Hepatic stellate cell (primary cell): Measurements from ENCODE around the gene MYPN.
A peak's percentile ranks its signal among the peaks of the same experiment; 100 is the strongest.
"Not testable (repeated sequence)": the region's sequence is repeated elsewhere in the genome, so short reads cannot be mapped to it uniquely, and the experiment has no call there.

Experiments used
- DNase-seq: peaks from one replicate; pipeline ENCODE4 v3.0.0; 2011; ENCODE audit warnings: low spot score

Gene MYPN

DNA sequence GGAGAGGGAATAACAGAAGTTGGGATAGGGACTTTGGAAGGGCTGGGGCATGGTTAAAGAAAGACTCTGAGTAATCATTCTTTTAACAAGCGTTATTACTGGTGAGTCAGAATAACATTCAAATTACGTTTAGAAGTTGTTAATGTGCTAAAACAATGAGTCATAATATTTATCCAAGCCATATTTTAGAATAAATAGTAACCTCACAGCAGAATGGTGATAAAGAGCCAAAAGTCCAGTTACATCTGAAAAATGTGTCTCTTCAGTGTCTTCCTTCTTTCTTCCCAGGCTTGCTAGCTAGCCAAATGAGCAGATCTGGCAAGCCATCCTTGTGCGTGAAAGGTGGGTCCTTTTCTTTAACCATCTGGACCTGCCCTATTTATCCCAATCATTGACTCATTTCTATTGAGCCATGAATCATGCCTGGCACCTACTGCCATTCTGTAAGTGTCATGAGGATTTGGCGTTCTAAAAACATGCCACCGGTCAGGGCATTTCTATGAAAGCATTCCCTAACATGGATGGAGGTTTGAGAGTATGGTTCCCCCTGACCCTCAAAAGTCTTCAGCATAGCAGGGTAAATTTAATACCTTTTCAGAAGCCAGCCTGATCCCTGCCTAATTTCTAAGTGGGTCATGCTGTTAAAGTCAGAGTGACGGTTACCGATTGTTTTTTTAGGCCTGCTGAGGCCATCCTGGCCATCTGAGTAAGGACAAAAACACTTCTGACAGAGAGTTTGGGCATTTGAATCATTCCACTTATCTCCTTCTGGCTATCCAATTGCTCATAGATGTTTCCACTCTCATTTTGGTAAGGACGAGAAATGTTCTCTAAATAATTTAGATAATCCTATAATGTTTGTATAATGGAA lies 26.9 kb downstream of the MYPN start:
- DNase-seq = peak; percentile 73

DNA sequence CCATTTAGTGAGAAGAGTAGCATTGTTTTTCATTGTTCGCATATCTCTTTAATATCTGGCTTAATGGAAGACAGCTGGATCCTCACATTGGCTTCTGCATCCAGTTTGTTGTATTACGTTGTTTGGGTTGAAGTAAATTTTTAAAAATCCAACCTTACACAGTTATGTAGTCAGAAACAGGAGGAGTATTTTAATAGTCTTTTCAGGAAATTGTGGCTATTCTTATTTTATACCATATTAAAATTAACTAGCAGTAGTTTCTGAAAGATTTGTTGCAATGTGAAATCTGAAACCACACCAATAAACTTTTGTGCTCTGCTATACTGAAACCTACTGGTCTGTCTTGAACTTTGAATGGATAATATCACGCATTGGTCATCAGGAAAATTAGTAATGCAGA lies 27.9 kb downstream of the MYPN start:
- no peak for DNase-seq

DNA sequence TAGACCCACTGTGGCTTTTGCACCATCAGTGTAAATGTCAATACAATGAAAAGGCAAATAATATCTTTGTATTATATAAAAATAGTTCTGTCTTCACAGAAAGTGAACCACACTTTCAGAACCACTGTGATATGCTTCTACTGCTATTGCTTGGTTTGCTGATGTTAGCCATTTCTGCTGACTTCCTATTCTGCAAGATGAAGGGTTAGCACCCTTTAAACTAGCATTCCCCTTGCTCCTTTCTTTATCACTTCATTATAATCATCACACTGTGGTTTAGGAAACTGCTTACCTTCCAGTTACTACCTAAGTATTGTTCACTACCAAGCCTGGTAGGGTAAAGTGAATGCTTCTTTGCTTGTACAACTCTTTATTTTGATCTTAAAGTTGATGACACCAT lies 29.2 kb downstream of the MYPN start:
- no peak for DNase-seq

DNA sequence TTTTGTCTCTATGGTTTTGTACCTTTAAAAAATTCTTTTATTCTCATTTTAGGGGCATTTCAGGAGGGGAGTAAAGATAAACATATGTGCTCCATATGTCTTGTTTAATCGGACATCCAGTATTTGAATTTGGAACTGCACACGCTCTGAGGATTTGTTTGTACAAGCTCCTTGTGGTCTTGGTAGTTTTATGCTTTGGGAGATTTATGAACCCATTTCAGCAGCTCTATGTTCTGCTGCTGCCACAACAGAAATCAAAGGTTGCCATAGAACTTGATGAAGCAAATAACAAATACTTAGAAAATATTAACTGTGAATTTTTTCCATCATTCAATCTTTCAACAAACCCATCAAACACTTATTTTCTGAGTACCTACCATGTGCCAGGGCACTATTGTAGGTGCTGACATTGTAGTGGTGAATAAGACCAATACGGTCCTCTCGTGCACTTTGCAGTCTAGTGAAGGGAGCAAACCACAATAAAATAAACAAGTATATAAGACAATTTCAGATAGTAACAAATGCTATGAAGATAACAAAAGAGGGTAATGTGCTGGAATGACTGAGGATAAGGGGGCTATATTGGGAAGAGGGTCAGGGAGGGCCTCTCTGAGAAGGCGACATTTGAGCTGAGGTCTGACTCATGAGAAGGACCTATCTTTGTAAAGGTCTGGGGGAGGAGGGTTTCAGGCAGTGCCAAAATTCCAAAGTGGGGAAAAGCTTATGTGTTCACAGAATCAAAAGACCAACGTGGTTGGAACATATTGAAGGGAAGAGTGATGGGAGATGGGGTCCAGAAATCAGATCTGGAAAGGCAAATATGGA lies 30.4 kb downstream of the MYPN start:
- DNase-seq = no peak

DNA sequence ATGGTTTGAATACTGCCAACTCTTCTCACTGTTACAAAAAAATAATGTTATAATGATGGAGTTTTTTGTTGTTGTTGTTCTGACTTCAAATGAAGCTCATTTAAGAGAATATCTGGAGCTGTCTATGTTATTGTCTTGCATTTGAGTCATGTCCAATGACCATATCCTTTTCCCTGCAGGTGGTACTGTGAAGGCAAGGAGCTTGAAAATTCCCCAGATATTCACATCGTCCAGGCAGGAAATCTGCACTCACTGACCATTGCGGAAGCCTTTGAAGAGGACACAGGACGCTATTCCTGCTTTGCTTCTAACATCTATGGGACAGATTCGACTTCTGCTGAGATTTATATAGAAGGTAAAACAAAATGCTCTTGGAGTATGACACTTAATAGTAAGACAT lies 33.5 kb downstream of the MYPN start:
- DNase-seq = no peak

GRCh38 chr10:68144709-68145108 lies 35.4 kb downstream of the MYPN start:
- DNase-seq = no peak

- no peak for DNase-seq
Measured at GRCh38 chr10:68145705-68146104, 36.4 kb downstream of the MYPN start.

GRCh38 chr10:68146133-68146532 lies 36.8 kb downstream of the MYPN start:
- no peak for DNase-seq

- no peak for DNase-seq
Measured at GRCh38 chr10:68151453-68151852, 42.2 kb downstream of the MYPN start.

DNA sequence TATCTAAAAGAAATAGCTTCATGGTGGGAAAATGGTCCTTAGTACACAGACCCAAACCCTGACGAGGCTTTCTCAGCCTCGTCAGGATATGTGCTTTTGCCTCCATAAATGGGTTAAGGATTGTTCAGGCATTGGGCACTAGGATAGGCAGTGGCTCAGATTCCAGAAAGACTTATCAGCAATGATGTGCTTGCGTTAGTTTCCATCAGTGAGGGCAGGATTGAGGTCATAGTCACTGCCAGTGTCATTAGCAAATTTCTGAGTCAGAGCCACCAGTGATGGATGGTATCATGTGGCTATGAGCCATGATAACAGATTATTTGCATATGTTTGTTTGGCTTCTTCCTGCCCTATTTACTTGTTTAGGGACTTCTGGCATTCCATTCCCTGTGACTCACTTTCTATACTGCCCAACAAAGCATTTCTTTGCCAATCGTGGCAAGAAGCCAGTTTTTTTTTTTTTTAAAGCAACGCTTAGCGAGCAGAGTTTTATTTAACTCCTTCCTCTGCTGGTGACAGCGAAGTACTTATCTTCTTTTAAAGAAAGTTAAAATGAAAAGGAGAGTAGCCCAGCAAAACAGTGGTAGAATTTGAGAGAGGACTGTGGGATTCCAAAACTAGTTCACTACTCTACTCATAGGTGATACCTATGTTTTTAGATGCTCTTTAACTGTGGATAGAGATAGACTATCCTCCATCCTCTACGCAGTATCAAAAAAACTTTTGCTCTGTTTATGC lies 44.4 kb downstream of the MYPN start:
- DNase-seq = peak; percentile 76

- DNase-seq = peak; percentile 29
Measured at GRCh38 chr10:68154211-68154497, 44.9 kb downstream of the MYPN start.

- no peak for DNase-seq
Measured at GRCh38 chr10:68155615-68156210, 46.4 kb downstream of the MYPN start.

- DNase-seq = peak; percentile 30
Measured at GRCh38 chr10:68156373-68157185, 47.3 kb downstream of the MYPN start.

DNA sequence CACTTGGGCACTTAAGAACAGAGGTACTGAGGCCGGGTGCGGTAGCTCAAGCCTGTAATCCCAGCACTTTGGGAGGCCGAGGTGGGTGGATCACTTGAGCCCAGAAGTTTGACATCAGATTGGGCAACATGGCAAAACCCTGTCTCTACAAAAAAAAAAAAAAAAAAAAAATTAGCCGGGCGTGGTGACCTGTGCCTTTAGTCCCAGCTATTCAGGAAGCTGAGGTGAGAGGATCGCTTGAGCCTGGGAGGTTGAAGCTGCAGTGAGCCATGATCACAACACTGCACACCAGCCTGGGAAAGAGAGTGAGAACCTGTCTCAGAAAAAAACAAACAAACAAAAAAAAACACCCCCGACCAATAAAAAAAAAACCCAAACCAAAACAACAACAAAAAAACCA lies 48.2 kb downstream of the MYPN start:
- DNase-seq = not testable (repeated sequence)

DNA sequence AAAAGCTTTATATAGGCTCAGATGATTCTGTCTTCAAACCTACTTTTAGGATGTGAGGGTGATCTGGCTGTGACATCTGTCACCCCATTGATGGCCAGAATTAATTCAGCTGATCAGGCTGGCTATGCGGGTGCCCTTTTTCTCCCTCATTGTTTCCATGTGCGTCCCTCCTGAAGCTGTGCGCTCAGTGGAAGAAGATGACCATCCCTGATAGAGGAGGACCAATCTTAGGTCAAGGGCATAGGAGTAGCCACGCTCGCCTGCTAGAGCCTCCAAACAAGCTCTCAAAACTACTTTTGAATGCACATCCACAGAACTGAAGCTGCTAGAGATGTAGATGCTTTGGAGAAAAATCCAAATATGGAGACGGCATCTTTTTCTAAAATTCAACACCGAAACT lies 48.7 kb downstream of the MYPN start:
- DNase-seq = no peak

DNA sequence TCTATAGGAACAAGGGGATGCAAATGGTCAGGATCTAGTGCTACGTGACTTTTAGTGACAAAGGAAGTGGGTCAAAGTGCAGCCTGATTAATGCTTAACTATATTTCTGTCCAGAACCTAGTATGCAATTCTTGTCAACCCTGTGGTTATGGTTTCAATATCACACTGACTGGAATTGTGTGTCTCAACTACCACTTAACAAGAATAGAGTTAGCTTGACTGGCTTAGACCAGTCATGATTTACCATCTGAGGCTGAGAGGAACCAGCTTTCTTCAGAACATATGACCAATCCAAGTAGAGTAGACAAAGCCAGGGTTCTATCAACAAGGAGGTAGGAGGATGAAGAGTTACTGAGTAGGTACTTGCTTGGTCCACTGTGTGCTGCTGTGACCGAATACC lies 54.4 kb downstream of the MYPN start:
- no peak for DNase-seq

DNA sequence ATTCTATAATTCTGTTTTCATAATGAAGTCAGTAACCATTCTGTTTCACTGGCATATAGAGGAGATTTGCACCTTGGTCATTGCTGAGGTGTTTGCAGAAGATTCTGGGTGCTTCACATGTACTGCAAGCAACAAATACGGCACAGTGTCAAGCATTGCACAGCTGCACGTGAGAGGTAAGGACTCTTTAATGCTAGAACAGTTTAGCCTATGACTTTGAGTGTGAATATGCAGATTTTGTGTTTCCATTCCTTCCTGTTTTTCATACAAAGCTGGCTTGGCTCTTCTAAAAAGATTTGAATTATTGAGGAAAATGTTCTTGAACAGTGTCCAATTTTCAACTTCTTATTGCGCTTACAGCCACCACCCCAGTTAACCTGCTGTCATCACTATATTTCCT lies 56.4 kb downstream of the MYPN start:
- no peak for DNase-seq

DNA sequence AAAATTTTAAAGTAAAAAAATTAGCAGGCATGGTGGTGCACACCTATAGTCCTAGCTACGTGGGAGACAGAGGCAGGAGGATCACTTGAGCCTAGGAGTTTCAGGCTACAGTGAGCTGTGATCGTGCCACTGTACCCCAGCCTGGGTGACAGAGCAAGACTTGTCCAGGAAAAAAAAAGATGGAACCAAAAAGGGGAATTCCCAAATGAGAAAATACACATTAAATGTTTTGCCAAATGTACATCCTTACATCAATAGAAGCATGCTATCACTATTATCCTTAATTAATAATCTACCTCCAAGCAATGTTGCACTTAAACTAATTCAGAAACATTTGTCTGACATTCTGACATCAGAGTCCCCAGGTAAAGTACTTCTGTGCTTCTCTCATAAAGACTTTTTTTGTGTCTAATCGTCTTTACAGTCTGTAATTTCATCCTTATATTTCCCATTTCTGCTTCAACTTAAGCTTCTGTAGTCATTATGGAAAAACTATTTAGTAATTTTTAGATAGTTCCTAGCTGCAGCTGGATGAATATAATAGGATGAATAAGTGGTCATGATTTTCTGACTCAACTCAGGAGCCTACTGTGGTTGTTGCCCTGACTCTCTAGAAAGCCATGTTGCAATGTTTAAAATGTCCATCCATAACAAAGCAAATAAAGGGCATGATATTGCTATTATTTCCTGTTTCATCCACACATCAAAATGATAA lies 57.7 kb downstream of the MYPN start:
- DNase-seq = no peak

- DNase-seq = no peak
Measured at GRCh38 chr10:68167586-68168189, 58.4 kb downstream of the MYPN start.

DNA sequence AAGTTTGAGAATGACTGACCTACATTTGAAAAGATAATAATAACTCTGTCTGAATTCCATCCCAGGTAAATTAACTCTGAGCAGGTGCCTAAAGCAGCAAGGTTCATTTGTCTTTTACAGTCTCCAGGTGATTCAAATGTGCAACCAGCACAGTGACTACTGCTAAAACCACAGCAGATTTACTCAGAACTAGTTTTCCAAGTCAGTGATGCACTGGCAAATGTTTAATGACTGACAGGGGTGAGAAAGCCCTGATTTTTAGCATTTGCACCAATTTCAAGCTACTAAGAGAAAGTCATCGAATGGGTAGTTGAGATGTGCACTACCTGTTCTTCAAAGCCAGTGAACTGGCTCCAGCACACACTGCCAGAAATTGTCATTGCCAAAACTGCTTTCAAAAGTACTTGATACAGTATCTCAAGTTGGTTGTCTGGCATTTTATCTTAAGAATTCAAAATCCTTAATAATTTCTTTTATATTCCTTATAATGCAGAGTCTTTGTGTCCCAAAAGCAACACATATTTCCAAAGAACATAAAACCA lies 62.3 kb downstream of the MYPN start:
- DNase-seq = no peak
